ENCODE measurements around the gene SYCE3. TPM values are rescaled to one million over a fixed set of nuclear protein-coding genes. Genes with fewer than 3 reads are reported as not detected.

The SYCE3 gene
- total RNA-seq, 2 experiments from 2014 or later: not detected

DNA sequence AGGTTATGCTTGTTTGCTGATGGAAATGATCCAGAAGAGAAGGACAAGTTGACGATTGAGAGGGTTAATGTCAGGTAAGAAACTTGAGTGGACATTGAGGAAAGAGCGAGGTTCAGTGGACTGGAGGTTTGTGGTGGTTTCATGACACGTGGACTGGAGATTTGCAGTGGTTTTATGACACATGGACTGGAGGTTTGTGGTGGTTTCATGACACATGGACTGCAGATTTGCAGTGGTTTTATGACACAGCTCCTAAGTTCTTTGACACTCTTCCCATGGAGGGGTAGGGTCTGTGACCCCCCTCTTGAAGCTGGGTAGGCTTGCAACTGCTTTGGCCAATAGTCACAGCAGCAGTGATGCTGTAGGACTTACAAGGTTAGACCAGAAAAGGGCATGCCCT, 32.5 kb upstream of the SYCE3 start:
- no peaks in the 10 kb centered on the region for H3K36me3 ChIP-seq (ENCODE audit: insufficient read depth, low read length)
- H3K79me2 ChIP-seq (ENCODE audit: insufficient read depth, low read depth, low read length): no peaks in the 10 kb centered on the region
- TF ChIP-seq, protein P1, sequence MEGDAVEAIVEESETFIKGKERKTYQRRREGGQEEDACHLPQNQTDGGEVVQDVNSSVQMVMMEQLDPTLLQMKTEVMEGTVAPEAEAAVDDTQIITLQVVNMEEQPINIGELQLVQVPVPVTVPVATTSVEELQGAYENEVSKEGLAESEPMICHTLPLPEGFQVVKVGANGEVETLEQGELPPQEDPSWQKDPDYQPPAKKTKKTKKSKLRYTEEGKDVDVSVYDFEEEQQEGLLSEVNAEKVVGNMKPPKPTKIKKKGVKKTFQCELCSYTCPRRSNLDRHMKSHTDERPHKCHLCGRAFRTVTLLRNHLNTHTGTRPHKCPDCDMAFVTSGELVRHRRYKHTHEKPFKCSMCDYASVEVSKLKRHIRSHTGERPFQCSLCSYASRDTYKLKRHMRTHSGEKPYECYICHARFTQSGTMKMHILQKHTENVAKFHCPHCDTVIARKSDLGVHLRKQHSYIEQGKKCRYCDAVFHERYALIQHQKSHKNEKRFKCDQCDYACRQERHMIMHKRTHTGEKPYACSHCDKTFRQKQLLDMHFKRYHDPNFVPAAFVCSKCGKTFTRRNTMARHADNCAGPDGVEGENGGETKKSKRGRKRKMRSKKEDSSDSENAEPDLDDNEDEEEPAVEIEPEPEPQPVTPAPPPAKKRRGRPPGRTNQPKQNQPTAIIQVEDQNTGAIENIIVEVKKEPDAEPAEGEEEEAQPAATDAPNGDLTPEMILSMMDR (conservative IDR thresholded peaks at IDR 0.05; ENCODE audit: low read length): no peak
- no peak for TF ChIP-seq EZH2phosphoT487 (IDR thresholded peaks at IDR 0.05; ENCODE audit: borderline replicate concordance, low read depth, low read length)
- H3K4me2 ChIP-seq (ENCODE audit: low read length): no peak overlapping the region
- DNase-seq (ENCODE audit: low spot score): no peak
- no peak overlapping the region for H2AFZ ChIP-seq (ENCODE audit: low read length)
- H3K4me1 ChIP-seq (ENCODE audit: insufficient read depth, low read length, poor library complexity, severe bottlenecking): no peaks in the 10 kb centered on the region
- H3K9me2 ChIP-seq (ENCODE audit: insufficient read depth, low read length): no peaks in the 10 kb centered on the region
- no peak overlapping the region for H3K27ac ChIP-seq (ENCODE audit: low read depth, low read length, poor library complexity, severe bottlenecking)
- H3K9me3 ChIP-seq (ENCODE audit: low read length): no peaks in the 10 kb centered on the region
- no peaks in the 10 kb centered on the region for H4K20me1 ChIP-seq (ENCODE audit: insufficient read depth, low read length)
- BruUV-seq (replicated peaks): no TSS peak
- intact Hi-C loops (cut with micrococcal nuclease; ENCODE audit: unreplicated experiment): no loop called here
- ChIA-PET POLR2A (no interaction called here), CTCF (ENCODE audit: unreplicated experiment) (no interaction called here)
- no peak overlapping the region for H3K4me3 ChIP-seq (ENCODE audit: low read depth, low read length, poor library complexity, severe bottlenecking)

DNA sequence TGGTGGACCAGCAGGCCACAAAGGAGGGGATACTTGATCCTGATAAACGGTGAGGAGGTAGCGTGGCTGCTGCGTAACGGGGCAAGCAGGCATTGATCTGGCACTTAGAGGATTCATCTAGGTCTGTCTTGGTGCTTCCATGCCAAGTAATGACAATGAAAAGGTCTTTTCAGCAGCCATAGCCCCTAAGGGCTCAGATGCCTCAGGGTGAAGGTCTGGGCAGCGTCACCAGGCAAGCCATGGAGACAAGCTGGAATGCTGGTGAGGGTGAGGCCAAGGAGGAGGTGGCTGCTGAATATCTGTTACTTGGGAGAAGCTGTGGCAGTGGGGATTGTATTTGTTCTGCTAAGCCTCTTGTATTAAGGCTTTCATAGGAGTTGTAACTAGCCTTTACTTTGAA, 24.7 kb upstream of the SYCE3 start:
- CTCF ChIA-PET (ENCODE audit: unreplicated experiment): no interaction called here

DNA sequence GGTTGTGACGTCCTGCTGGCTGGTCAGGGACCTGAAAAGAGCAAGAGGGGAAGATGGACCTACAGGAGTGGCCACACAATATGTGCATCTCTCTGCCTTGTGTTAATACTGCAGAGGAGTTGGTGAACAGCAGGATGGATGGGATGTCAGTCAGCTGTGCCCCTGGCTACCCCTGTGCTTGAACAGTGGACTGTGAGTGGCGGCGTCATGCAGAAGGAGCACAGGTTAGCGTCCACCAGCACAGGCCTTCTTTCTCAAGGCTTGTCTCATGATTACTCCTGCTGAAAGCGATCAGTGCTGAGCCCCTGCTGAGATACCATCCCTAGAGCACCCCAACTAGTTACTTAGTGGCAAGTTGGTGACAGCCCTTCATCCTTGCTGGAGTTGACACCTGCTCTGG, 23.7 kb upstream of the SYCE3 start:
- TF ChIP-seq, protein P1 (conservative IDR thresholded peaks at IDR 0.05; ENCODE audit: low read length): no peak
- no peak for TF ChIP-seq EZH2phosphoT487 (IDR thresholded peaks at IDR 0.05; ENCODE audit: borderline replicate concordance, low read depth, low read length)
- H3K4me3 ChIP-seq (ENCODE audit: low read depth, low read length, poor library complexity, severe bottlenecking): no peak overlapping the region
- no peak overlapping the region for H2AFZ ChIP-seq (ENCODE audit: low read length)
- H3K27ac ChIP-seq (ENCODE audit: low read depth, low read length, poor library complexity, severe bottlenecking): no peak overlapping the region
- 0 out of 2 replicates have a peak, but pooled peaks cover 4% of the 10 kb centered on the region for H4K20me1 ChIP-seq (ENCODE audit: insufficient read depth, low read length)
- H3K9me2 ChIP-seq (ENCODE audit: insufficient read depth, low read length): no peaks in the 10 kb centered on the region
- DNase-seq (ENCODE audit: low spot score): no peak
- H3K9me3 ChIP-seq (ENCODE audit: low read length): no peaks in the 10 kb centered on the region
- H3K4me2 ChIP-seq (ENCODE audit: low read length): no peak overlapping the region
- ChIA-PET POLR2A (no interaction called here), CTCF (ENCODE audit: unreplicated experiment) (no interaction called here)
- 0 out of 2 replicates have a peak, but pooled peaks cover 4% of the 10 kb centered on the region for H3K36me3 ChIP-seq (ENCODE audit: insufficient read depth, low read length)
- H3K79me2 ChIP-seq (ENCODE audit: insufficient read depth, low read depth, low read length): peaks cover 15% of the 10 kb centered on the region
- intact Hi-C loops (cut with micrococcal nuclease; ENCODE audit: unreplicated experiment): no loop called here
- peaks cover 10% of the 10 kb centered on the region for H3K4me1 ChIP-seq (ENCODE audit: insufficient read depth, low read length, poor library complexity, severe bottlenecking)
- BruUV-seq (replicated peaks): no TSS peak

More for the DNA sequence above, 24.7 kb upstream of the SYCE3 start:
- Histone ChIP-seq H3K4me3 (ENCODE audit: low read depth, low read length, poor library complexity, severe bottlenecking) (no peak overlapping the region), H3K4me1 (ENCODE audit: insufficient read depth, low read length, poor library complexity, severe bottlenecking) (peaks cover 5% of the 10 kb centered on the region), H3K27ac (ENCODE audit: low read depth, low read length, poor library complexity, severe bottlenecking) (no peak overlapping the region), H3K9me2 (ENCODE audit: insufficient read depth, low read length) (no peaks in the 10 kb centered on the region), H2AFZ (ENCODE audit: low read length) (no peak overlapping the region), H3K79me2 (ENCODE audit: insufficient read depth, low read depth, low read length) (peaks cover 8% of the 10 kb centered on the region; the same call in 1 of the 2 replicates), H3K4me2 (ENCODE audit: low read length) (no peak overlapping the region), H3K36me3 (ENCODE audit: insufficient read depth, low read length) (no peaks in the 10 kb centered on the region), H4K20me1 (ENCODE audit: insufficient read depth, low read length) (no peaks in the 10 kb centered on the region), H3K9me3 (ENCODE audit: low read length) (no peaks in the 10 kb centered on the region)
- DNase-seq (ENCODE audit: low spot score): no peak
- POLR2A ChIA-PET: interaction anchor here (0.6 kb wide), 1 partner anchor 26 kb away, joined by 4 read pairs; no protein-coding TSS in a partner anchor
- TF ChIP-seq EZH2phosphoT487 (IDR thresholded peaks at IDR 0.05; ENCODE audit: borderline replicate concordance, low read depth, low read length): no peak
- TF ChIP-seq, protein P1 (conservative IDR thresholded peaks at IDR 0.05; ENCODE audit: low read length): no peak
- intact Hi-C loops (cut with micrococcal nuclease; ENCODE audit: unreplicated experiment): no loop called here
- no TSS peak for BruUV-seq (replicated peaks)

All from OCI-LY7 (cell line).